Kidney (tissue), 14 donors: ENCODE data around the gene PPP2R1B. TPM values are rescaled to one million over a fixed set of nuclear protein-coding genes. Genes with fewer than 3 reads are reported as not detected.

Experiments used
- DNase-seq, 5 donors: peaks; one replicate each; pipeline ENCODE4 v3.0.0-alpha.2; 2013 to 2020
- FAIRE-seq: peaks from 2 replicates; lab custom pipeline; 2012; peaks lifted over from hg19 to GRCh38; lab: Jason Lieb, UNC
- H3K27ac ChIP-seq, 2 donors: one replicate each; pipeline ENCODE4 v1.7.0; 2013; ENCODE audit warnings: low read depth in 2 of 2, low read length in 2 of 2, inconsistent platforms in 1 of 2
- H3K27me3 ChIP-seq: one replicate; pipeline ENCODE4 v1.7.1; 2013; ENCODE audit warnings: low read length, inconsistent platforms; ENCODE audit not compliant: control insufficient read depth, insufficient read depth
- H3K36me3 ChIP-seq, 3 donors: one replicate each; pipeline versions ENCODE4 v1.7.0 to v1.7.1; 2013; ENCODE audit warnings: low read length in 3 of 3, control low read depth in 1 of 3, inconsistent platforms in 1 of 3; ENCODE audit not compliant: insufficient read depth in 3 of 3, control insufficient read depth in 2 of 3
- H3K4me1 ChIP-seq, 3 donors: one replicate each; pipeline versions ENCODE4 v1.7.0 to v1.7.1; 2013; ENCODE audit warnings: low read length in 3 of 3, inconsistent platforms in 1 of 3, low read depth in 1 of 3; ENCODE audit not compliant: control insufficient read depth in 2 of 3, insufficient read depth in 2 of 3
- H3K4me3 ChIP-seq, 3 donors: one replicate each; pipeline versions ENCODE4 v1.7.0 to v1.8.1; 2013; ENCODE audit warnings: low read length in 3 of 3, control low read depth in 1 of 3, inconsistent platforms in 1 of 3
- H3K9ac ChIP-seq, 3 donors: one replicate each; pipeline versions ENCODE4 v1.7.0 to v1.7.1; 2013; ENCODE audit warnings: low read length in 3 of 3, control low read depth in 1 of 3, inconsistent platforms in 1 of 3
- H3K9me3 ChIP-seq, 3 donors: one replicate each; pipeline versions ENCODE4 v1.7.0 to v1.7.1; 2013; ENCODE audit warnings: low read length in 3 of 3, control low read depth in 1 of 3, inconsistent platforms in 1 of 3; ENCODE audit not compliant: control insufficient read depth in 2 of 3, insufficient read depth in 1 of 3
- intact Hi-C: fragments of 100-400 bp; cut with DNase I; formaldehyde crosslinking; loops from one replicate; pipeline ENCODE4 v1.11.1; 2022
- polyA plus RNA-seq: library from polyadenylated mRNA; stranded (reverse); fragments of 350-450 nt; fragmentation: Illumina TruSeq; extraction: RNeasy Lipid Tissue Mini Kit (QIAGEN cat#74804); gene quantifications from one replicate; pipeline ENCODE4 v1.2.3, GENCODE V29; 2014; ENCODE audit warnings: low read depth, low replicate concordance; ENCODE audit not compliant: insufficient read depth
- total RNA-seq: library from RNA; stranded (reverse); fragmentation: NEBNext Ultra II Directional; extraction: Animal tissue kit (Norgen Biotek cat#: 25700); gene quantifications from one replicate; pipeline ENCODE4 v1.2.1, GENCODE V29; 2021
- TF ChIP-seq, protein P1 (sequence below): IDR thresholded peaks from 3 replicates; pipeline ENCODE4 v1.5.1; 2012; ENCODE audit warnings: mild to moderate bottlenecking, moderate library complexity, borderline replicate concordance; ENCODE audit not compliant: insufficient read depth; ENCODE audit errors: extremely low read depth
- donor health status: control.
- donor health status: control.
- donor health status: control.
- donor health status: control.
- donor health status: control.
- donor health status: DM: yes; HTN: yes; CAD: no.
- donor health status: Normal renal cell carcinoma (clear cell type).

The PPP2R1B gene
- total and polyA plus RNA-seq, 2 donors from 2014 or later: 11.7 to 35.5 TPM

DNA sequence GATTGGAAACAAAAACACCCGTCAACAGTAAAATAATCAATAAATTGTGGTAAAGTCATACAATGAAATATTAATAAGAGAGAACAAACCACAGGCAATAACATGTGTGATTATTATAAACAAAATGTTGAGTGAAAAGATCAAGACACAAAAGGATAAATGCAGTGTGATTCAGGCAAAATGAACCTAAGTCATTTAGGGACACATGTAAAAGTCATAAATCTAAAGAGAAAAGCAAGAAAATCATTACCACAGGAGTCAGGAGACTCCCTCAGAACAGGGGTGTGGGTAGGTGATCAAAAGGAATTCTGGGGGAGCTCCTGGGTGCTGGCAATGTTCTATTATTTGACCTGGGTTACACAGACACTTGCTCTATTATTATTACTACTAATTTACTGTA lies 47.9 kb upstream of the PPP2R1B start:
- TF ChIP-seq, protein P1, sequence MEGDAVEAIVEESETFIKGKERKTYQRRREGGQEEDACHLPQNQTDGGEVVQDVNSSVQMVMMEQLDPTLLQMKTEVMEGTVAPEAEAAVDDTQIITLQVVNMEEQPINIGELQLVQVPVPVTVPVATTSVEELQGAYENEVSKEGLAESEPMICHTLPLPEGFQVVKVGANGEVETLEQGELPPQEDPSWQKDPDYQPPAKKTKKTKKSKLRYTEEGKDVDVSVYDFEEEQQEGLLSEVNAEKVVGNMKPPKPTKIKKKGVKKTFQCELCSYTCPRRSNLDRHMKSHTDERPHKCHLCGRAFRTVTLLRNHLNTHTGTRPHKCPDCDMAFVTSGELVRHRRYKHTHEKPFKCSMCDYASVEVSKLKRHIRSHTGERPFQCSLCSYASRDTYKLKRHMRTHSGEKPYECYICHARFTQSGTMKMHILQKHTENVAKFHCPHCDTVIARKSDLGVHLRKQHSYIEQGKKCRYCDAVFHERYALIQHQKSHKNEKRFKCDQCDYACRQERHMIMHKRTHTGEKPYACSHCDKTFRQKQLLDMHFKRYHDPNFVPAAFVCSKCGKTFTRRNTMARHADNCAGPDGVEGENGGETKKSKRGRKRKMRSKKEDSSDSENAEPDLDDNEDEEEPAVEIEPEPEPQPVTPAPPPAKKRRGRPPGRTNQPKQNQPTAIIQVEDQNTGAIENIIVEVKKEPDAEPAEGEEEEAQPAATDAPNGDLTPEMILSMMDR: no peak
- Histone ChIP-seq H3K27ac (peak overlapping the region in 1 of 2 donors; percentile 11), H3K9ac (no peak overlapping the region), H3K36me3 (no peaks in the 10 kb centered on the region), H3K4me1 (peaks cover 0 to 2% (median 0%) of the 10 kb centered on the region in 3 donors), H3K27me3 (no peaks in the 10 kb centered on the region), H3K9me3 (no peaks in the 10 kb centered on the region), H3K4me3 (no peak overlapping the region)
- FAIRE-seq (peak; percentile 32), DNase-seq (no peak)
- intact Hi-C loops: no loop called here

DNA sequence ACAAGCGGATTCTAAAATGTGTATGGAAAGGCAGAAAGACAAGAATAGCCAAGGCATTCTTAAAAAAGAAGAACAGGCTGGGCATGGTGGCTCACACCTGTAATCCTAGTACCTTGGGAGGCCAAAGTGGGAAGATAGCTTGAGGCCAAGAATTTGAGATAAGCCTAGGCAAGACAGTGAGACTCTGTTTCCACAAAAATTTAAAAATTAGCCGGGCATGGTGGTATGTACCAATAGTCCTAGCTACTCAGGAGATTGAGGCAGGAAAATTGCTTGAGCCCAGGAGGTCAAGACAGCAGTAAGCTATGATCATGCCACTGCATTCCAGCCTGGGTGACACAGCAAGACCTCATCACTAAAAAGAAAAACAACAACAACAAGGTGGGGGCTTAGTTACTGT lies 46.0 kb upstream of the PPP2R1B start:
- H3K9ac ChIP-seq: no peak overlapping the region
- DNase-seq: no peak
- H3K27ac ChIP-seq: no peak overlapping the region
- intact Hi-C loops: no loop called here
- TF ChIP-seq, protein P1: no peak
- FAIRE-seq: no peak
- no peak overlapping the region for H3K4me3 ChIP-seq
- H3K4me1 ChIP-seq: peaks cover 0 to 2% (median 0%) of the 10 kb centered on the region in 3 donors
- H3K36me3 ChIP-seq: peaks cover 0 to 7% (median 5%) of the 10 kb centered on the region in 3 donors
- no peaks in the 10 kb centered on the region for H3K9me3 ChIP-seq
- no peaks in the 10 kb centered on the region for H3K27me3 ChIP-seq

DNA sequence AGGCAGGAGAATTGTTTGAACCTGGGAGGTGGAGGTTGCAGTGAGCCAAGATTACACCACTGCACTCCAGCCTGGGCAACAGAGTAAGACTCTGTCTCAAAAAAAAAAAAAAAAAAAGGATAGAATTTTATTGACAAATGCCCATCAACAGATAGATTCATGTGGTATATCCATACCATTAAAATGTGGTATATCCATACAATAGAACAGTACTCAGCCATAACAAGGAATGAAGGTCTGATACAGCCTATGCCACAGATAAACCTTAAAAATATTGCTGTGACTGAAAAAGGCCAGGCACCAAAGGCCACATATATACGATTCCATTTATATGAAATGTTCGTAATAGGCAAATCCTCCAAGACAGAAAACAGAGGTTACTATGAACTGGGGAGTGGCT lies 45.3 kb upstream of the PPP2R1B start:
- TF ChIP-seq, protein P1: no peak
- intact Hi-C loops: no loop called here
- FAIRE-seq (no peak), DNase-seq (no peak)
- Histone ChIP-seq H3K9me3 (no peaks in the 10 kb centered on the region), H3K27me3 (no peaks in the 10 kb centered on the region), H3K4me1 (peaks cover 0 to 2% (median 0%) of the 10 kb centered on the region in 3 donors), H3K27ac (no peak overlapping the region), H3K9ac (no peak overlapping the region), H3K4me3 (no peak overlapping the region), H3K36me3 (peaks cover 0 to 7% (median 5%) of the 10 kb centered on the region in 3 donors)

DNA sequence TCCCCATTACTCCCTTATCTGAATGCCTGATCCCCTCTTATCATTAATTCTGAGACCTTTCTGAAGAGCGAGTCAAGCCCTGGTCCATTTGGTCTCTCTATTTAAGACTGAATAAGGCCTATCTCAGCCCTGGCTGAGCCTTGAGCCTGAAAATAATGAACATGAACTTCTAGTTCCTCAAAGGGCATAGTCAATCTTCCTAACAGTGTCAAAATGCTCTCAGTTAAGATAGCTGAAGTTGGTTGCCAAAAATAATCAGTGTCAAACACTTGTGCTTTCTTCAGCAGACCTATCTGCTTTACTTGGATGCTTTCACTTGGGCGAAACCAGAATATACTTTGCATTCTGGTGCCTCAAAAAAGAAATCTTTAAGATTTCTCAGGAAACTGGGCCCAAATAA lies 42.6 kb upstream of the PPP2R1B start:
- Histone ChIP-seq H3K27me3 (no peaks in the 10 kb centered on the region), H3K9ac (no peak overlapping the region), H3K27ac (no peak overlapping the region), H3K9me3 (no peaks in the 10 kb centered on the region), H3K4me3 (no peak overlapping the region), H3K36me3 (peaks cover 0 to 14% (median 11%) of the 10 kb centered on the region in 3 donors), H3K4me1 (no peaks in the 10 kb centered on the region)
- FAIRE-seq (no peak), DNase-seq (no peak)
- TF ChIP-seq, protein P1: no peak
- intact Hi-C loops: no loop called here
